ENCODE results near the gene RIMBP2.

The RIMBP2 gene

DNA sequence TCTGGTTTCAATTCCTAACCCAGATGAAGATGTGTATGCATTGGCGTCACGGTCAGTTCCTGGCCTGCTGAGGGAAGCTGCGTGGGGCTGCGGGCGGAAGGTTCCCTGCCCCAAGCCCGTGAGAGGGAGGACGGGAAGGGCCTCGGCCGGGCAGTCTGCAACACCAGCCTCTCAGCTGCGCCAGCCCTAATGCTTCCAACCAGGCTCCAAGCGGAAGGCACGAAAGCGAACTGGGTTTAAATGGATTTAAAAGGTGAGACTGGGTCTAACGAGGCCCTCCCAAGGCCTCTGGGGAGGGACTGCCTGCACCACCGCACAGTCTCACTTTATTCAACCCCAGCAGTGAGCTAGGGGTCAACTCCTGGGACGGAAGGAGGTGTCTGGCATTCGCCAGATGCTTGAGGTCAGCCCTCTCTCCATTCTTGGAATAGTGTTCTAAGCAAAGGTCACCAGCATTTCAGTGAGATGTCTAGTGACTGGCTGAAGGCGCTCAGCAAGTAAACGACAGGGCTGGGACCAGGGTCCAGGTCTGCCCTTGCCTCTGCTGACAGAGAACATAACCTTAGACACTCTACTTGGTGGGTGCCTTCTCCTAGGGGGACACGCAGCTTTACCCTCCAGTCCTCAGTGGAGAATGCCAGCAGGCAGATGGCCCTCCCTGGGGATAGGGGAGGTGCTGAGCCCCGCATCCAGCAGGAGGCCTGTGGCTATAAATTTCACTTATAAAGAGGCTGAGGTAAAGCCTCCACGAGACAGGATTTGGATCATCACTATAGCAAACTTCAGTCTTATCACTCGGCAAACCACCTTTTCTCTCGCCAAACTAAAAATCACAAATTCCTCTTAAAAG lies 286.2 kb downstream of the RIMBP2 start:
- Histone ChIP-seq H3K27me3 (ENCODE audit: control insufficient read depth in 3 of 3, insufficient read depth in 3 of 3, low read depth in 1 of 3, low read length in 3 of 3) (no peaks in the 10 kb centered on the region), H3K14ac (ENCODE audit: low read length) (no peak overlapping the region), H3K18ac (ENCODE audit: low read length) (peak overlapping the region; percentile 27), H3K9me3 (replicated peaks in 1 of 2; ENCODE audit: control insufficient read depth in 2 of 2, insufficient read depth in 1 of 2, low read depth in 1 of 2, low read length in 2 of 2) (no peaks in the 10 kb centered on the region), H2AK5ac (ENCODE audit: low read depth, low read length) (no peak overlapping the region), H4K8ac (ENCODE audit: low read depth, low read length) (no peak overlapping the region), H3K27ac (replicated peaks; ENCODE audit: low read length) (no peak overlapping the region), H3K4me1 (ENCODE audit: control insufficient read depth in 2 of 2, insufficient read depth in 1 of 2, low read depth in 1 of 2, low read length in 2 of 2) (peaks cover 0 to 20% of the 10 kb centered on the region in 2 donors), H2AFZ (ENCODE audit: low read length) (peak overlapping the region; percentile 17), H3K4me3 (ENCODE audit: low read length in 2 of 2) (no peak overlapping the region), H2BK120ac (ENCODE audit: low read depth, low read length) (no peak overlapping the region), H2BK12ac (ENCODE audit: low read length) (no peak overlapping the region), H2BK5ac (ENCODE audit: low read length) (no peak overlapping the region), H3K23ac (ENCODE audit: low read depth, low read length, poor library complexity) (no peak overlapping the region), H3K79me1 (ENCODE audit: low read depth, low read length) (no peaks in the 10 kb centered on the region), H3K4me2 (ENCODE audit: insufficient read depth, low read length, poor library complexity, severe bottlenecking) (no peak overlapping the region), H3K36me3 (replicated peaks in 1 of 2; ENCODE audit: control insufficient read depth in 2 of 2, insufficient read depth in 2 of 2, low read length in 2 of 2) (peaks cover 0 to 1% of the 10 kb centered on the region in 2 donors), H3K4ac (ENCODE audit: low read length) (no peak overlapping the region), H4K91ac (ENCODE audit: low read depth, low read length, poor library complexity) (no peak overlapping the region), H3K9ac (ENCODE audit: low read depth, low read length, poor library complexity) (no peak overlapping the region), H2BK15ac (ENCODE audit: low read length) (peak overlapping the region; percentile 7)
- 100% methylated on average over 2 of the region's 24 CpGs; no CpG with 5 or more reads in 1 of the 2 donors for WGBS, 2 donors (ENCODE audit: extremely low coverage in 2 of 2, insufficient read length in 2 of 2, insufficient replicate concordance in 1 of 2)
- DNase-seq (ENCODE audit: low spot score) = no peak

DNA sequence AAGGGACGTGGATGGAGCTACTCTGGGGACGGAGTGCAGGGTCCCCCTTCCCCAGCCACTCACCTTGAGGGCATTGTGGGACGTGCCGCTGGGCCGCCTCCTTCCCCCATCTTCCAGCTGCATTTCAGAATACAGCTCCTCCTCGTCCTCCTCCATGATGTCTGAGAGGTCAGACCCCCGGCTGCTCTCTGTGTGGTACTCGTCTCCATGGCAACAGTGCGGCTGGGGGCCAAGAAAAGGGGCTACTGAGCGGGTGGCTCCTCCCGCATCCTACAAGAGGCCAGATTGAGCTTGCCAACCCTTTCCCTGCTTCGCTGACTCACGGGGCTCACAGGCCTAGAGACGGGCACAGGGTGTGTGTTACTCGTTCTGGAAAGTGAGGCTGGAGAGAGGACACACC lies 288.0 kb downstream of the RIMBP2 start:
- Histone ChIP-seq H4K8ac (ENCODE audit: low read depth, low read length) (no peak overlapping the region), H4K91ac (ENCODE audit: low read depth, low read length, poor library complexity) (no peak overlapping the region), H3K4ac (ENCODE audit: low read length) (no peak overlapping the region), H3K4me1 (ENCODE audit: control insufficient read depth in 2 of 2, insufficient read depth in 1 of 2, low read depth in 1 of 2, low read length in 2 of 2) (peaks cover 0 to 21% of the 10 kb centered on the region in 2 donors), H2AK5ac (ENCODE audit: low read depth, low read length) (peak overlapping the region; percentile 17), H3K9ac (ENCODE audit: low read depth, low read length, poor library complexity) (no peak overlapping the region), H3K4me2 (ENCODE audit: insufficient read depth, low read length, poor library complexity, severe bottlenecking) (no peak overlapping the region), H3K23ac (ENCODE audit: low read depth, low read length, poor library complexity) (no peak overlapping the region), H3K27me3 (ENCODE audit: control insufficient read depth in 3 of 3, insufficient read depth in 3 of 3, low read depth in 1 of 3, low read length in 3 of 3) (no peaks in the 10 kb centered on the region), H2BK5ac (ENCODE audit: low read length) (no peak overlapping the region), H3K9me3 (replicated peaks in 1 of 2; ENCODE audit: control insufficient read depth in 2 of 2, insufficient read depth in 1 of 2, low read depth in 1 of 2, low read length in 2 of 2) (no peaks in the 10 kb centered on the region), H2BK15ac (ENCODE audit: low read length) (no peak overlapping the region), H3K18ac (ENCODE audit: low read length) (peak overlapping the region; percentile 56), H3K36me3 (replicated peaks in 1 of 2; ENCODE audit: control insufficient read depth in 2 of 2, insufficient read depth in 2 of 2, low read length in 2 of 2) (peaks cover 0 to 1% of the 10 kb centered on the region in 2 donors), H2AFZ (ENCODE audit: low read length) (peak overlapping the region; percentile 49), H3K14ac (ENCODE audit: low read length) (no peak overlapping the region), H2BK12ac (ENCODE audit: low read length) (no peak overlapping the region), H3K27ac (replicated peaks; ENCODE audit: low read length) (no peak overlapping the region), H3K79me1 (ENCODE audit: low read depth, low read length) (no peaks in the 10 kb centered on the region), H3K4me3 (ENCODE audit: low read length in 2 of 2) (no peak overlapping the region), H2BK120ac (ENCODE audit: low read depth, low read length) (no peak overlapping the region)
- peak; percentile 33 for DNase-seq (ENCODE audit: low spot score)
- WGBS, 2 donors (ENCODE audit: extremely low coverage in 2 of 2, insufficient read length in 2 of 2, insufficient replicate concordance in 1 of 2) = no CpG with 5 or more reads among the region's 15 CpGs

DNA sequence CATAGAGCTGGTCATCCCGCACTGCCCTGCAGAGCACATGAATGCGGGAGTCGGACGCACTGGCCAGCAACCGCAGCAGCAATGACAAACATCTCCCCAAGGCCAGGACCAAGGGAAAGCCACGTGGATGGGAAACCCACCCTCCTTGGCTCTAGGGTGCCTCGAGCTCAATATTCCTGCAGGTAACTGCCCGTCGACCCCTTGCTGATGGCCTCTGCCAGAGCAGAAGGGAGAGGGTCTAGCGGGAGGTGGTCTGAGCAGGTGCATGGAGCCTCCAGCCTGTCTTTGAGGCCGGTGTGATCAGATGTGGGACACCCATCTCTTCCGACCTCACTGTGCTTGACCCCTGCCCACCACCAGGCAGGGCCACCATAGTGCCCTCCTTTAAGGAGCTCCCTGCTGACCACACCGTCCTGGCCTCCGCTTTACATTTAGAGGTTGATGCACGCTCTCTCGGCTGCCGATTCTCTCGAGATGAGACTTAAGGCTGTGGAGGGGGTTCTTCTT lies 288.7 kb downstream of the RIMBP2 start:
- no peak overlapping the region for H3K14ac ChIP-seq (ENCODE audit: low read length)
- H3K4me2 ChIP-seq (ENCODE audit: insufficient read depth, low read length, poor library complexity, severe bottlenecking) = no peak overlapping the region
- no peaks in the 10 kb centered on the region for H3K9me3 ChIP-seq (replicated peaks in 1 of 2; ENCODE audit: control insufficient read depth in 2 of 2, insufficient read depth in 1 of 2, low read depth in 1 of 2, low read length in 2 of 2)
- H2BK5ac ChIP-seq (ENCODE audit: low read length) = peak overlapping the region; percentile 76
- H3K4ac ChIP-seq (ENCODE audit: low read length) = no peak overlapping the region
- H2BK12ac ChIP-seq (ENCODE audit: low read length) = no peak overlapping the region
- no peak overlapping the region for H2BK120ac ChIP-seq (ENCODE audit: low read depth, low read length)
- H3K79me1 ChIP-seq (ENCODE audit: low read depth, low read length) = no peaks in the 10 kb centered on the region
- H4K8ac ChIP-seq (ENCODE audit: low read depth, low read length) = no peak overlapping the region
- H2BK15ac ChIP-seq (ENCODE audit: low read length) = peak overlapping the region; percentile 96
- H2AFZ ChIP-seq (ENCODE audit: low read length) = no peak overlapping the region
- H3K4me1 ChIP-seq (ENCODE audit: control insufficient read depth in 2 of 2, insufficient read depth in 1 of 2, low read depth in 1 of 2, low read length in 2 of 2) = peaks cover 0 to 22% of the 10 kb centered on the region in 2 donors
- no peak overlapping the region for H3K4me3 ChIP-seq (ENCODE audit: low read length in 2 of 2)
- peak overlapping the region; percentile 77 for H2AK5ac ChIP-seq (ENCODE audit: low read depth, low read length)
- DNase-seq (ENCODE audit: low spot score) = no peak
- H4K91ac ChIP-seq (ENCODE audit: low read depth, low read length, poor library complexity) = no peak overlapping the region
- H3K36me3 ChIP-seq (replicated peaks in 1 of 2; ENCODE audit: control insufficient read depth in 2 of 2, insufficient read depth in 2 of 2, low read length in 2 of 2) = peaks cover 0 to 1% of the 10 kb centered on the region in 2 donors
- WGBS, 2 donors (ENCODE audit: extremely low coverage in 2 of 2, insufficient read length in 2 of 2, insufficient replicate concordance in 1 of 2) = no CpG with 5 or more reads among the region's 18 CpGs
- H3K18ac ChIP-seq (ENCODE audit: low read length) = peak overlapping the region; percentile 57
- H3K9ac ChIP-seq (ENCODE audit: low read depth, low read length, poor library complexity) = peak overlapping the region; percentile 65
- H3K27ac ChIP-seq (replicated peaks; ENCODE audit: low read length) = no peak overlapping the region
- H3K23ac ChIP-seq (ENCODE audit: low read depth, low read length, poor library complexity) = no peak overlapping the region
- H3K27me3 ChIP-seq (ENCODE audit: control insufficient read depth in 3 of 3, insufficient read depth in 3 of 3, low read depth in 1 of 3, low read length in 3 of 3) = no peaks in the 10 kb centered on the region

- peak overlapping the region; percentile 45 for H3K23ac ChIP-seq (ENCODE audit: low read depth, low read length, poor library complexity)
- no peaks in the 10 kb centered on the region for H3K27me3 ChIP-seq (ENCODE audit: control insufficient read depth in 3 of 3, insufficient read depth in 3 of 3, low read depth in 1 of 3, low read length in 3 of 3)
- WGBS, 2 donors (ENCODE audit: extremely low coverage in 2 of 2, insufficient read length in 2 of 2, insufficient replicate concordance in 1 of 2) = no CpG with 5 or more reads among the region's 20 CpGs
- H3K4ac ChIP-seq (ENCODE audit: low read length) = no peak overlapping the region
- H3K27ac ChIP-seq (replicated peaks; ENCODE audit: low read length) = no peak overlapping the region
- peak overlapping the region; percentile 14 for H2AK5ac ChIP-seq (ENCODE audit: low read depth, low read length)
- peak overlapping the region; percentile 34 for H3K18ac ChIP-seq (ENCODE audit: low read length)
- H3K4me2 ChIP-seq (ENCODE audit: insufficient read depth, low read length, poor library complexity, severe bottlenecking) = no peak overlapping the region
- H3K14ac ChIP-seq (ENCODE audit: low read length) = no peak overlapping the region
- no peaks in the 10 kb centered on the region for H3K9me3 ChIP-seq (replicated peaks in 1 of 2; ENCODE audit: control insufficient read depth in 2 of 2, insufficient read depth in 1 of 2, low read depth in 1 of 2, low read length in 2 of 2)
- peaks cover 0 to 1% of the 10 kb centered on the region in 2 donors for H3K36me3 ChIP-seq (replicated peaks in 1 of 2; ENCODE audit: control insufficient read depth in 2 of 2, insufficient read depth in 2 of 2, low read length in 2 of 2)
- no peak overlapping the region for H2BK15ac ChIP-seq (ENCODE audit: low read length)
- no peak overlapping the region for H4K8ac ChIP-seq (ENCODE audit: low read depth, low read length)
- no peaks in the 10 kb centered on the region for H3K79me1 ChIP-seq (ENCODE audit: low read depth, low read length)
- peaks cover 0 to 22% of the 10 kb centered on the region in 2 donors for H3K4me1 ChIP-seq (ENCODE audit: control insufficient read depth in 2 of 2, insufficient read depth in 1 of 2, low read depth in 1 of 2, low read length in 2 of 2)
- H2AFZ ChIP-seq (ENCODE audit: low read length) = no peak overlapping the region
- H2BK5ac ChIP-seq (ENCODE audit: low read length) = peak overlapping the region; percentile 4
- H4K91ac ChIP-seq (ENCODE audit: low read depth, low read length, poor library complexity) = no peak overlapping the region
- DNase-seq (ENCODE audit: low spot score) = no peak
- no peak overlapping the region for H2BK120ac ChIP-seq (ENCODE audit: low read depth, low read length)
- no peak overlapping the region for H3K9ac ChIP-seq (ENCODE audit: low read depth, low read length, poor library complexity)
- no peak overlapping the region for H3K4me3 ChIP-seq (ENCODE audit: low read length in 2 of 2)
- H2BK12ac ChIP-seq (ENCODE audit: low read length) = no peak overlapping the region
Observed at GRCh38 chr12:130425698-130426245, 290.3 kb downstream of the RIMBP2 start.

Measured in neuronal stem cell (in vitro differentiated cells).